Midbrain (tissue), 1 donor: ENCODE measurements around the gene STUM.
"Not testable (repeated sequence)": the region's sequence is repeated elsewhere in the genome, so short reads cannot be mapped to it uniquely, and the experiment has no call there.

Source experiments
- DNase-seq: peaks from one replicate; lab custom pipeline; 2025; lab: John Stamatoyannopoulos, UW

STUM gene

GRCh38 chr1:226603858-226604559 is 55.4 kb downstream of the STUM start:
- no peak for DNase-seq

GRCh38 chr1:226604560-226605317 is 56.2 kb downstream of the STUM start:
- no peak for DNase-seq

- no peak for DNase-seq
Observed at GRCh38 chr1:226605318-226605950, 56.9 kb downstream of the STUM start.

GRCh38 chr1:226606311-226607267 is 58.0 kb downstream of the STUM start:
- no peak for DNase-seq

GRCh38 chr1:226607268-226607660 is 58.7 kb downstream of the STUM start:
- no peak for DNase-seq

- no peak for DNase-seq
Observed at GRCh38 chr1:226607821-226608220, 59.3 kb downstream of the STUM start.

GRCh38 chr1:226608699-226609505 is 60.3 kb downstream of the STUM start:
- peak; percentile 64 for DNase-seq

- no peak for DNase-seq
Observed at GRCh38 chr1:226609836-226610455, 61.4 kb downstream of the STUM start.

GRCh38 chr1:226610671-226611070 is 62.1 kb downstream of the STUM start:
- DNase-seq = no peak

- no peak for DNase-seq
Observed at GRCh38 chr1:226611301-226611700, 62.7 kb downstream of the STUM start.

GRCh38 chr1:226611980-226612379 is 63.4 kb downstream of the STUM start:
- DNase-seq = not testable (repeated sequence)

- DNase-seq = no peak
Observed at GRCh38 chr1:226615876-226616275, 67.3 kb downstream of the STUM start.

GRCh38 chr1:226616636-226617035 is 68.1 kb downstream of the STUM start:
- DNase-seq = no peak

- DNase-seq = no peak
Observed at GRCh38 chr1:226617109-226617508, 68.5 kb downstream of the STUM start.

- DNase-seq = not testable (repeated sequence)
Observed at GRCh38 chr1:226617719-226618118, 69.2 kb downstream of the STUM start.

- no peak for DNase-seq
Observed at GRCh38 chr1:226618380-226618779, 69.8 kb downstream of the STUM start.

- DNase-seq = no peak
Observed at GRCh38 chr1:226619031-226619430, 70.5 kb downstream of the STUM start.

GRCh38 chr1:226622012-226622411 is 73.4 kb downstream of the STUM start:
- DNase-seq = no peak

- DNase-seq = no peak
Observed at GRCh38 chr1:226624526-226624925, 76.0 kb downstream of the STUM start.

GRCh38 chr1:226625326-226625725 is 76.8 kb downstream of the STUM start:
- no peak for DNase-seq
